Measurements from ENCODE around the gene PFKP.

- TF ChIP-seq POLR2A (IDR thresholded peaks at IDR 0.05; ENCODE audit: low read depth, low read length), result no peak
- TF ChIP-seq TAF1 (IDR thresholded peaks at IDR 0.05; ENCODE audit: low read depth, low read length), result no peak
- no peak for TF ChIP-seq POLR2AphosphoS5 (IDR thresholded peaks at IDR 0.05; ENCODE audit: low read depth, low read length)
Observed at GRCh38 chr10:3142146-3142875, 75.0 kb downstream of the PFKP start.

All from GM12891 (cell line).